BE2C (cell line): ENCODE measurements around the gene GABPB1.

ENCODE experiments used
- DNase-seq: peaks from one replicate; pipeline ENCODE4 v3.0.0-alpha.2; 2020
- H3K27me3 ChIP-seq: fragments of 250-450 bp; sonication (Bioruptor Pico); 2 replicates; pipeline ENCODE4 v1.5.1; 2020; ENCODE audit warnings: mild to moderate bottlenecking
- H3K36me3 ChIP-seq: fragments of 250-450 bp; sonication (Bioruptor Pico); 2 replicates; pipeline ENCODE4 v1.5.1; 2020; ENCODE audit warnings: mild to moderate bottlenecking
- H3K4me1 ChIP-seq: fragments of 250-450 bp; sonication (Bioruptor Pico); 2 replicates; pipeline ENCODE4 v1.5.1; 2020
- H3K4me3 ChIP-seq: 2 replicates; pipeline ENCODE4 v1.5.1; 2011; ENCODE audit warnings: low read depth, low read length
- H3K9me3 ChIP-seq: fragments of 250-450 bp; sonication (Bioruptor Pico); 2 replicates; pipeline ENCODE4 v1.5.1; 2020
- CTCF ChIP-seq: IDR thresholded peaks from 2 replicates; pipeline ENCODE4 v1.5.1; 2012; ENCODE audit warnings: mild to moderate bottlenecking, low read depth, low read length

Gene GABPB1

GRCh38 chr15:50232791-50233190 is 122.2 kb downstream of the GABPB1 start:
- TF ChIP-seq CTCF = no peak
- no peak overlapping the region for H3K4me3 ChIP-seq
- no peaks in the 10 kb centered on the region for H3K27me3 ChIP-seq
- H3K9me3 ChIP-seq = no peaks in the 10 kb centered on the region
- DNase-seq = no peak
- no peaks in the 10 kb centered on the region; the same call in 1 of the 2 replicates for H3K4me1 ChIP-seq
- H3K36me3 ChIP-seq = no peaks in the 10 kb centered on the region

DNA sequence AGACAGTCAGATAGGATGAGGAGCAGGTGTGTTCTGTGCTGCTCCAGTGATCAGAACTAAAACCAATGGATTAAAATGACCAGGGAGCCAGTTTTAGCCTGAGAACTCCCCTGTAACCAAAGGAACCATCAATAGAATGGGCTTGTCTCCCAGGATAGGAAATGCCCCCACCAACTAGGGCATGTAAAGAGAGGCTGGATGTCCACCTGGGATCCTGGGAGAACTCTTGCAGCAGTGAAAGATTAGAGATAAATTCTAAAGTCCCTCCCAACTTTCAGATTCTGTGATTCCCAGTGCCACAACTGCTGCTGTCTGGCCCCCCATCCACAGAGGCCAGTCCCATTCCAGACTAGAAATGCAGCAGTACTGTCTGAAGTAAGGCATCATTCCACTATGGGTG is 123.2 kb downstream of the GABPB1 start:
- Histone ChIP-seq H3K4me3 (no peak overlapping the region), H3K4me1 (no peaks in the 10 kb centered on the region; the same call in 1 of the 2 replicates), H3K9me3 (no peaks in the 10 kb centered on the region), H3K36me3 (no peaks in the 10 kb centered on the region), H3K27me3 (no peaks in the 10 kb centered on the region)
- no peak for DNase-seq
- no peak for TF ChIP-seq CTCF

DNA sequence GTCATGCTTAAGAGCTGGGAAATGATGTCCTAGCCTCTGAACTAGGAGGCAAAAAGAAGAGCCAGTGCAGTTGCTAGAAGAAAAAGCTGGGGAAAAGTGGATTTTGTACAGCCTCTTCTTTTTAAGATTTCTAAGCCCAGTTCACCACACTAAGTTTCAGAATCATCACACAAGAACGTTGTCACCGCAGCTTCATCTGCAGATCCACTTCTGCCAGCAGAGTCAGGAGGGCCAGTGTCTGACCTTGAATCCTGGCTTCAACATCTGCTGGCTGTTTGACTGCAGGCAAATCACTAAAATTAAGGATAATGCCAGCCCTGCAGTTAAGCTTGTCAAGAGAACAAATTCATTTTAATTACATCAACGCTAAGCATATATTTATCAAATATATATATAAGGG is 125.7 kb downstream of the GABPB1 start:
- Histone ChIP-seq H3K36me3 (no peaks in the 10 kb centered on the region), H3K9me3 (no peaks in the 10 kb centered on the region), H3K4me1 (no peaks in the 10 kb centered on the region; the same call in 1 of the 2 replicates), H3K27me3 (no peaks in the 10 kb centered on the region), H3K4me3 (no peak overlapping the region)
- TF ChIP-seq CTCF = no peak
- no peak for DNase-seq

- Histone ChIP-seq H3K9me3 (no peaks in the 10 kb centered on the region), H3K36me3 (no peaks in the 10 kb centered on the region), H3K27me3 (no peaks in the 10 kb centered on the region), H3K4me1 (no peaks in the 10 kb centered on the region; the same call in 1 of the 2 replicates), H3K4me3 (no peak overlapping the region)
- TF ChIP-seq CTCF = no peak
- DNase-seq = no peak
Measured at GRCh38 chr15:50228866-50229265, 126.1 kb downstream of the GABPB1 start.

DNA sequence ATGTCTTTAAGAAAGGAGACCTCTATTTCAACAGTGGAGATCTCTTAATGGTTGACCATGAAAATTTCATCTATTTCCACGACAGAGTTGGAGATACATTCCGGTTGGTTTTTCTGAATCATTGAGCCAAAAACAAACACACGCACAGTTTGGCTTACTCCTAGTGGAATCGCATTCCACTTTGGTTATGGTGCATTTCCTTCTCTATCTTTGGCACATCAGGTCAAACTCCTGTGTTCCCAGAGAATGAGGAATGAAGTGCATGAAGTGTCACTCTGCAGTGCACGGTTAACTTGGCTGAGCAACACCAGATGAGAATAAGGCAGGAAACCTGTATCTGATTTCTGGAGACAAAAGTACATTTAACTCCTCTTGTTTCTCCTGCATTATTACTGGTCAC is 127.9 kb downstream of the GABPB1 start:
- H3K36me3 ChIP-seq = no peaks in the 10 kb centered on the region
- no peaks in the 10 kb centered on the region for H3K27me3 ChIP-seq
- no peak overlapping the region for H3K4me3 ChIP-seq
- DNase-seq = no peak
- H3K4me1 ChIP-seq = no peaks in the 10 kb centered on the region; the same call in 1 of the 2 replicates
- no peak for TF ChIP-seq CTCF
- no peaks in the 10 kb centered on the region for H3K9me3 ChIP-seq

DNA sequence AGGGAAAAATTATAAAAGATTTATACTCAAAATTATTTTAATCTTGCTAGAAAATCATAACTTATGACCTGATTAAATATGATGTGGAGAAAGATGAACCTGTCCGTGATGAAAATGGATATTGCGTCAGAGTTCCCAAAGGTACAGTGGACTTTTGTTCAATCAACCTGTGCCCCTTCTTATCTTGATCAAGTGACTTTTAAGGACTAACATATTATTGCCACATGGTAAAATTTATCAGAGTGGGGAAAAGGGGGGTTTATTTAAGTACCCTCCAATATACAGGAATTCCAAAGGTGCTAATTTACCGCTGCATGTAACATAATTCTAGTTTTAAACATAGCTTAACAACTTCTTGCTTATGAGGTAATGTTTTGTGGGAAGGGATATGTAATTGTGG is 129.1 kb downstream of the GABPB1 start:
- no peaks in the 10 kb centered on the region; the same call in 1 of the 2 replicates for H3K4me1 ChIP-seq
- no peak for DNase-seq
- TF ChIP-seq CTCF = no peak
- no peaks in the 10 kb centered on the region for H3K36me3 ChIP-seq
- H3K4me3 ChIP-seq = no peak overlapping the region
- peaks cover 3% of the 10 kb centered on the region; the same call in 1 of the 2 replicates for H3K27me3 ChIP-seq
- no peaks in the 10 kb centered on the region for H3K9me3 ChIP-seq
